ENCODE results near the gene HACE1. TPM values are rescaled to one million over a fixed set of nuclear protein-coding genes. Genes with fewer than 3 reads are reported as not detected.

HACE1 gene, protein sequence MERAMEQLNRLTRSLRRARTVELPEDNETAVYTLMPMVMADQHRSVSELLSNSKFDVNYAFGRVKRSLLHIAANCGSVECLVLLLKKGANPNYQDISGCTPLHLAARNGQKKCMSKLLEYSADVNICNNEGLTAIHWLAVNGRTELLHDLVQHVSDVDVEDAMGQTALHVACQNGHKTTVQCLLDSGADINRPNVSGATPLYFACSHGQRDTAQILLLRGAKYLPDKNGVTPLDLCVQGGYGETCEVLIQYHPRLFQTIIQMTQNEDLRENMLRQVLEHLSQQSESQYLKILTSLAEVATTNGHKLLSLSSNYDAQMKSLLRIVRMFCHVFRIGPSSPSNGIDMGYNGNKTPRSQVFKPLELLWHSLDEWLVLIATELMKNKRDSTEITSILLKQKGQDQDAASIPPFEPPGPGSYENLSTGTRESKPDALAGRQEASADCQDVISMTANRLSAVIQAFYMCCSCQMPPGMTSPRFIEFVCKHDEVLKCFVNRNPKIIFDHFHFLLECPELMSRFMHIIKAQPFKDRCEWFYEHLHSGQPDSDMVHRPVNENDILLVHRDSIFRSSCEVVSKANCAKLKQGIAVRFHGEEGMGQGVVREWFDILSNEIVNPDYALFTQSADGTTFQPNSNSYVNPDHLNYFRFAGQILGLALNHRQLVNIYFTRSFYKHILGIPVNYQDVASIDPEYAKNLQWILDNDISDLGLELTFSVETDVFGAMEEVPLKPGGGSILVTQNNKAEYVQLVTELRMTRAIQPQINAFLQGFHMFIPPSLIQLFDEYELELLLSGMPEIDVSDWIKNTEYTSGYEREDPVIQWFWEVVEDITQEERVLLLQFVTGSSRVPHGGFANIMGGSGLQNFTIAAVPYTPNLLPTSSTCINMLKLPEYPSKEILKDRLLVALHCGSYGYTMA
- total RNA-seq = 7.1 and 11.8 TPM in 2 replicates

DNA sequence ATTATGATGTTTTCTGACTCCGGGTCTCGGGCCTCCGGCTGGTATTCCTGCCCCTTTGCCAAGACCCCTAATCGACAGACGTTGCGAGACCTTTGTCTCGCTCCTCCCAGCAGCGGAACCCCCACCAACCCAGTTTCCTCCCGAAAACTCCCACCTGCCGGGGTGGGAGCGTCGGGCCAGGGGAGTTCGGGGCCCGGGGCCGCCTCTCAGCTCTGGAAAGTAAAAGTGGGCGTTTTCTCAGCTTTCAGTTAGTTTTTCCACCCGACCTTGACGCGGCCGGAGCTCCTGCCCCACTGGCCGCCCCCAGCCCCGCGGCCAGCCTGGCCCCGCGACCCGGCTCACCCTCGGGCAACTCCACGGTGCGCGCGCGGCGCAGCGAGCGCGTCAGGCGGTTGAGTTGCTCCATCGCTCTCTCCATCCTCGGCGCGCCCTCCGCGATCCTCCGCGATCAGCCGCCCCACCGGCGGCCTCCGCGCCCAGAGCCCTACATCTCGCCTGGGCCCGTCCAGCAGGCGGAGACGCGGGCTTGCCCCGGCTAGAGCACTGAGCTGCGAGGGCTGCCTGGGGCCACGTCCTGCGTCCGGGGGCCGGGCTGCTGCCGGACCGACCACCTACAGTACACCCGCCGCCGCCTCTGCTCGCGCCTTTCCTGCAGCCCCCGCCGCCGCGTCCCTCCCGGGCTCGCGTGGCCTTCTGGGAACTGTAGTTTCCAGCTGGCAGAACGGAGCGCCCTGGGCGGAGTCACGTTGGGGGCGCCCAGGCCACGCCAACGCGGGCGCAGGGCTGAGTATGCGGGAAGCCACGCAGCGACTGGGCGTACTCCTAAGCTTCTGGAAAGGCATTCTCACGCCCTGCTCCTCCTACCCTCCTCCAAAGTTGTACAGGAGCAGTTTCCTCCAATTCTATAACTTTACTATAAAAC is at the start of gene HACE1:
Gene HACE1 (minus strand): TSS at position 695 of the 922 bp plus-strand sequence. CDS start 277 bp downstream, at position 418.

Other genes with a start within 250 kb of the HACE1 start
- not detected in 2 replicates for gene LIN28B, start 97.2 kb upstream of the HACE1 start, total RNA-seq